Stimulated activated memory B cell treated with anti-CD40 and anti-IgM and Interleukin-4, amounts not matched to agents 10 μg/mL and 1 μg/mL and 100 μg/mL, for 72 hours (primary cell): Measurements from ENCODE around the gene DMXL2.
"Not testable (repeated sequence)": the region's sequence is repeated elsewhere in the genome, so short reads cannot be mapped to it uniquely, and the experiment has no call there.

Experiments used
- ATAC-seq: fragments of 150-1000 bp; cut with Tn5 transposase; 2 replicates; pipeline ENCODE4 v1.10.0; 2021
- H3K27ac Mint-ChIP-seq: one replicate; pipeline ENCODE4 v1.8.0; 2022; ENCODE audit warnings: mild to moderate bottlenecking, mixed read lengths
- H3K27me3 Mint-ChIP-seq: one replicate; pipeline ENCODE4 v1.8.0; 2022; ENCODE audit warnings: mixed read lengths
- H3K36me3 Mint-ChIP-seq: one replicate; pipeline ENCODE4 v1.8.0; 2022; ENCODE audit warnings: mixed read lengths
- H3K4me1 Mint-ChIP-seq: one replicate; pipeline ENCODE4 v1.8.0; 2022; ENCODE audit warnings: mixed read lengths
- H3K4me3 Mint-ChIP-seq: one replicate; pipeline ENCODE4 v1.8.0; 2022; ENCODE audit warnings: mild to moderate bottlenecking, moderate library complexity, mixed read lengths
- H3K9me3 Mint-ChIP-seq: one replicate; pipeline ENCODE4 v1.8.0; 2022; ENCODE audit warnings: mixed read lengths

DMXL2 gene

DNA sequence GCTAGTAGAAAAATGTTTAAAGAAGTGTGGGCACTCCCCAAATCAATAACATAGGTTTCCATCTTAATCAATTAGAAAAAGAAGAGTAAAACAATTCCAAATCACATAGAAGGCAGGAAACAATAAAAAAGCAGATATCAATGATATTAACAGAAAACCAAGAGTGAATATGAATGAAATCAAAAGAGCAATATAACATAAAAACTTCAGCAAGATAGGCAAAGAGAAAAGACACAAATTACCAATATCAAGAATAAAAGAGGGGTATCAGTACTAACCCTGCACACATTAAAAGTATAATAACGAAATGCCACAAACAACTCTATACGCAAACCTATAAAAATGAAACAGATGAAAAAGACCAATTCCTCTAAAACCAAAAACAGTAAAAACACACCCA, 19.6 kb downstream of the DMXL2 start:
- no peak overlapping the region for H3K4me3 Mint-ChIP-seq
- H3K27ac Mint-ChIP-seq: no peak overlapping the region

DNA sequence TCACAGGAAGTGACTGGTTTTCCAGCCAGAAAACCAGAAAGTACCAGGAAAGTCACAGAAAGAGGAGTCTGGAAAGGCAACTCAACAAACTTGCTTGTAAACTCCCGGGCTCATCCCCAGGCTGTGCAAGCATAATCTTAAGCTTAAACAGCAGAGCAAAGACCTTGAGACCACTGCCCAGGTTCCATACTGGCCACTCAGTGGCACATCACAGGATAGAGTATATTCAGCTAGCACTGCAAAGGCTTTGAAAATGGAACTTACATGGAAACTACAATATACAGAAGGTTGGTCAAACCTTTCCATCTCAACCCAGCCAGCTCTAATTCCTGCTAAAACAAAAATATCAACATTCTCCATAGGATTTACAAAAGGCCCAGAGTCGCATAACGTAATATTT, 20.1 kb downstream of the DMXL2 start:
- no peak for ATAC-seq
- no peak overlapping the region for H3K27ac Mint-ChIP-seq
- H3K4me3 Mint-ChIP-seq: no peak overlapping the region
- no peaks in the 10 kb centered on the region for H3K9me3 Mint-ChIP-seq
- peaks cover 23% of the 10 kb centered on the region for H3K27me3 Mint-ChIP-seq
- H3K36me3 Mint-ChIP-seq: no peaks in the 10 kb centered on the region
- peaks cover 9% of the 10 kb centered on the region for H3K4me1 Mint-ChIP-seq

More for the DNA sequence above, 19.6 kb downstream of the DMXL2 start:
- Mint-ChIP-seq H3K27me3 (peaks cover 23% of the 10 kb centered on the region), H3K9me3 (no peaks in the 10 kb centered on the region), H3K4me1 (peaks cover 9% of the 10 kb centered on the region), H3K36me3 (no peaks in the 10 kb centered on the region)
- ATAC-seq: no peak

DNA sequence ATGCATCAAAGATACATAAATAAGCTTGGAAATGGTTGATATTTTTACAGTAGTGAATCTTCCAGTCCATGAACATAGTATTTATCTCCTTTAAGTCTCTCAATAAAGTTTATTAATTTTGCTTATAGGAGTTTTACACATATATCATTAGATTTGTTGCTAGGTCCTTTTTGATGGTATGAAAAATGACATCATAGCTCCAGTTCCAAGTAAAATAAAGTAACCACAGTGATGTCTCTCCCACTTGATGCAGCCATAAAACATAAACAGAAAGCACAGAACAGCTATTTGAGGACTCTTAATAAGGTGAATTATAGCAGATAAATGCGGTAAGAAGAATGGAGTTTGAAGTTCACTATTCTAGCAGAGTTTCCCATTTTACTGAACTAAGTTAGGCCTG, 20.8 kb downstream of the DMXL2 start:
- Mint-ChIP-seq H3K27ac (no peak overlapping the region), H3K9me3 (no peaks in the 10 kb centered on the region), H3K36me3 (no peaks in the 10 kb centered on the region), H3K4me1 (peaks cover 9% of the 10 kb centered on the region), H3K4me3 (no peak overlapping the region), H3K27me3 (peaks cover 23% of the 10 kb centered on the region)
- no peak for ATAC-seq

DNA sequence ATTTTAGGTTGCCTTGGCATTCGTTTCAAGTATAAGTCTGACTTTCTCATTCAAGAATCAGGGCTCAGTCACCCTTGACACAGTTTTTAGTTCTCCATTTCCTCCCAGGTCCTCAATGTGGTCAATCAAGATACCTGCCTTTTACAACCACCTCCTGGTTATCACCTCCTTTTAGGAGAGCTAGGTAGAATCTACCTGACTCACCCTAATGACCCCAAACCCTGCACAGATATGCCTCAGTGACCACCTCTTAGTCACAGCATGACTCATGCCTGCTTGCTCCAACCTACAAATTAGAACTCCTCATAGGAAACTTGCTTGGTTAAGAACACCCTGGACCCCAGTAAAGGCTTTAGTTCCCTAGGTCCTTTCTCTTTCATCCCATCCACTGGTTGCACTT, 22.5 kb downstream of the DMXL2 start:
- peaks cover 23% of the 10 kb centered on the region for H3K27me3 Mint-ChIP-seq
- no peaks in the 10 kb centered on the region for H3K36me3 Mint-ChIP-seq
- H3K27ac Mint-ChIP-seq: no peak overlapping the region
- ATAC-seq: peak; percentile 55
- no peak overlapping the region for H3K4me3 Mint-ChIP-seq
- peaks cover 9% of the 10 kb centered on the region for H3K4me1 Mint-ChIP-seq
- no peaks in the 10 kb centered on the region for H3K9me3 Mint-ChIP-seq

DNA sequence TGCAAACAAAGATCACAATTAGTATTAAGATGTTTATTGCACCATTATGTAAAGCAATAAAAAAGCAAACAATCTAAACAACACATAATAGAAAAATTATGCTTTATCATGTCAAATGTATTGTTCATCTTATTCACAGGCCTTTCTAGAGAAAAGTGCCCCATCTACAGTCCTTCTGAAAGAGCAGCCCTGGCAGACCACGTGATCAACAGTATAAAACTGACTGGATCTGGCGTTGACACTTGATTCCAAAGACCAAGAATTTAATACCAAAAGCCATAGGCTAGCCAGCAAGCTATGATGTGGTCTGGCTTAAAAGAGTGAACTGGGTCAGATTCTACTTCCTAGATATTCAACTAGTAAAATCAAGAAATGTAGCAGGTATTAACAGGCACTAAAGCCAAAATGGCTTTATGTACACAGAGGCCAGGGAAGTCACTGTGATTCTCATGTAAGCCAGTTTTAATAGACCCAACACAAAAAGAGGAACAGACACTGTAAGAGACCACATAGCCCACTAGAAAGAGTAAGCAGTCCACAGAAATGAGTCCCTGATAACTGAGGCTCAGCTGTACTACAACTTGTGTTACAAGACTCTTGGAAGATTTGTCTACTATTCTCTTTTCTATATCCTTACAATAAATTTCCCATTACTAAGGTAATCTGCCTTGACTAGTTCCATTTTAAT, 32.5 kb downstream of the DMXL2 start:
- peaks cover 7% of the 10 kb centered on the region for H3K9me3 Mint-ChIP-seq
- peaks cover 16% of the 10 kb centered on the region for H3K27me3 Mint-ChIP-seq
- H3K27ac Mint-ChIP-seq: no peak overlapping the region
- no peak for ATAC-seq
- peaks cover 6% of the 10 kb centered on the region for H3K36me3 Mint-ChIP-seq
- no peaks in the 10 kb centered on the region for H3K4me1 Mint-ChIP-seq
- H3K4me3 Mint-ChIP-seq: no peak overlapping the region

DNA sequence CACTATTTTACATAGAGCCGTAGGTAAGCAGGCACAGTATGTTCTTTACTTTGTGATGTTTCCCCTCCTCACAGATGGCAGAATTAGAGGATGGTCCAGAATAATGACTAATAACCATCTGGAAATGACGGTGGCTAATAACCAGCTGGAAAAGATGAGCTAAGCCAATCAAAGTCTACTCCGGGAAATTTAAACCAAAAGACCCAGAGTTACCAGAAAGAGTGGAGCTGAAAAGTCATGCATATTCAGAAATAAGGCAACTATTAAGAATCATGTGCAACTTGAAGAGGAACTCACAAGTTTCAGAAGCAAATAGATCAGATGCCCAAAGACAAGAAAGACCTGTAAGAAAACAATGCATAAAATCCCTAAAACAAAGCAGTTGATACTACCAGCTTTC, 33.6 kb downstream of the DMXL2 start:
- Mint-ChIP-seq H3K9me3 (peaks cover 7% of the 10 kb centered on the region), H3K36me3 (peaks cover 6% of the 10 kb centered on the region), H3K27me3 (peaks cover 15% of the 10 kb centered on the region), H3K4me3 (no peak overlapping the region), H3K4me1 (no peaks in the 10 kb centered on the region), H3K27ac (no peak overlapping the region)
- ATAC-seq: no peak

DNA sequence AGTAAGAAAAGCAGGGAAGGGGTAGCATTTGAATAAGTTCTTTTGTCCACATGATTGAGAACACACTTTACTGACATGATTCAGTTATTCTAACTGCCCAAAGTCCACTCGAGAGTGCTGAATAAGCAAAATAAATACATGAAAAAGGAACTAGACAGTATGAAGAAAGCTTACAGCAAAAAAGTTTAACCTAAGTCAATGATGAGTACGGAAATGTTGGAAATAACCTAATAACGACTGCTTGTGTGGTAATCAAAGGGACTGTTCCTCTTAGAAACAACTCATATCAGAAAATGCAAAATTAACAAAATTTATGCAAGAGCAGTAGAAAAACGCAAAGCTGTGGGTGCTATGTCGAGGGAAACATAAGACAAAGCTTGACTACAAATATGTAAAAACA, 36.6 kb downstream of the DMXL2 start:
- Mint-ChIP-seq H3K4me1 (no peaks in the 10 kb centered on the region), H3K4me3 (no peak overlapping the region), H3K27ac (no peak overlapping the region), H3K36me3 (no peaks in the 10 kb centered on the region), H3K9me3 (peaks cover 4% of the 10 kb centered on the region), H3K27me3 (no peaks in the 10 kb centered on the region)
- ATAC-seq: no peak

DNA sequence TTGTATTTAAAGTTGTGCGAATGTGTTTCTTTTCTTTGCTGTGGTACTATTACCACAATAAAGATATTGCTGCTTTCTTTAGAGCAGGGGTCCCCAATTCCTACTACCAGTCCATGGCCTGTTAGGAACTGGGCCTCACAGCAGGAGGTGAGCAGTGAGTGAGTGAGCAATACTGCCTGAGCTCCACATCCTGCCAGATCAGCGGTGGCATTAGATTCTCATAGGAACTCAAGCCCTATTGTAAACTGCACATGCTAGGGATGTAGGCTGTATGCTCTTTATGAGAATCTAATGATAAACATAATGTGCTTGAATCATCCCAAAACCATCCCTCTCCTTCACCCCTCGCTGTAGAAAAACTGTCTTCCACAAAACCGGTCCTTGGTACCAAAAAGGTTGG, 41.6 kb downstream of the DMXL2 start:
- no peaks in the 10 kb centered on the region for H3K4me1 Mint-ChIP-seq

DNA sequence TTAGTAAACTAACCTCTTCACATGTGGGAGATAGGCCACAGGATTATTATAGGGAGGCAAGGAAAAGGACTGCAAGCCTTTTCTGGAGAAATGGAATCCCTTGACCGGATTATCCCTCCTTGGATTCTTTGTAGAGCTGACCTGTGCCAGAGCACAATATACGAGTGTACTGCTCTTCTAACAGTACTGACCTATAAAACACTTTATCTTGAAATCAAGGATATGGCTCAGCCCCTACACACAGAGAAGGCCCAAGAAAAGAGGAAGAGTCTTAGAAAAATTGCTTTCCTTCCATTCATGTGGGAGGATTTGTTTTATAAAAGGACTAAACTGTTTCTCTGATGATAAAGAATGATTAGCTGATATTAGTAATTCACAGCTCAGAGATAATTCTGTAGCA, 42.2 kb downstream of the DMXL2 start:
- Mint-ChIP-seq H3K36me3 (no peaks in the 10 kb centered on the region), H3K9me3 (no peaks in the 10 kb centered on the region), H3K4me3 (no peak overlapping the region), H3K4me1 (no peaks in the 10 kb centered on the region), H3K27me3 (no peaks in the 10 kb centered on the region), H3K27ac (no peak overlapping the region)
- ATAC-seq: no peak

More for the DNA sequence above, 41.6 kb downstream of the DMXL2 start:
- no peaks in the 10 kb centered on the region for H3K9me3 Mint-ChIP-seq
- H3K27ac Mint-ChIP-seq: no peak overlapping the region
- H3K27me3 Mint-ChIP-seq: no peaks in the 10 kb centered on the region
- no peak overlapping the region for H3K4me3 Mint-ChIP-seq
- no peaks in the 10 kb centered on the region for H3K36me3 Mint-ChIP-seq
- no peak for ATAC-seq

DNA sequence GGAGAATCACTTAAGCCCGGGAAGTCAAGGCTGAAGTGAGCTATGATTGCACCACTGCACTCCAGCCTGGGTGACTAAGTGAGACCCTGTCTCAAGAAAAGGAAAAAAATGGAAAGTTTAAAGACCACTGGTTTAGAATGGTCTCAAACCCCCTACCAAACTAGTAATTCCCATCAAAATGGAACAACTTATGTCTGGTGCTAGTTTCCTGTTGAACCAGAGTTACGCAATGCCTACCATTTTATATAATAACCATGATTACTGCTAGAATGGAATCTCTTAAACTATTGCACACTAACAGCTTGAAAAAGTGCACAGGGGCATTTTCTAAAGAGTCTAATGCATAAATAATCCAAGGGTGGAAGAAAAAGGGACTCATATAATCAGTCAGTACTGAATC, 43.6 kb downstream of the DMXL2 start:
- no peaks in the 10 kb centered on the region for H3K9me3 Mint-ChIP-seq
- H3K36me3 Mint-ChIP-seq: no peaks in the 10 kb centered on the region
- no peak overlapping the region for H3K27ac Mint-ChIP-seq
- H3K4me1 Mint-ChIP-seq: no peaks in the 10 kb centered on the region
- no peak for ATAC-seq
- H3K4me3 Mint-ChIP-seq: no peak overlapping the region
- H3K27me3 Mint-ChIP-seq: no peaks in the 10 kb centered on the region

DNA sequence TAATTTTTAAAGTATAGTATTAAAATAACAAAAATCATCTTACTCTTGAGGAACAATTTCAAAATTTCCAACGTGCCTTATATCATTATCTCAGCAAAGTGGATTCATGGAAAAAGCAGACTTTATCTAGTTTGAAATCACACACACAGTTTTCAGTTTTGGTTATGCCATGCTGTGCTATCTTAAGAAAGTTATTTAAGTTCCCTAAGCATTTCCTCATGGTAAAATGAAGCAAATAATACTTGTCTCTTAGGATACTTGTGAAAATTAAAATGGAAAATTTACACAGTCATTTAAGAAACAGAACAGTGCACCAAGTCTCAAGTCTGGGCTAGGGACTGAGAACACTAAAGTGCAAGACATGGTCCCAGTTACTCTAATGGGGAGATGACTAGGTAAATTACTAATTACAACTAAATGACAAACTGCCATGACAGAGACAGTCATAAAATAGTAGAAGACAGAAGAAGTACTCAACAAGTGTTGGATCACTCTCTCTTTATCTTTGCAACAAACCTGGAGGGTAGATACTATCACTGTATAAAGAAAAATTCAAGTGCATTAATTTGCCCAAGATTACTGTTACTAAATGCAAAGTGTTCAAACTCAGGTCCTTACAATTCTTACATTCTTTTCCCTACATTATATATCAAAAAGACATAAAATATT, 44.8 kb downstream of the DMXL2 start:
- no peak for ATAC-seq
- H3K27me3 Mint-ChIP-seq: no peaks in the 10 kb centered on the region

DNA sequence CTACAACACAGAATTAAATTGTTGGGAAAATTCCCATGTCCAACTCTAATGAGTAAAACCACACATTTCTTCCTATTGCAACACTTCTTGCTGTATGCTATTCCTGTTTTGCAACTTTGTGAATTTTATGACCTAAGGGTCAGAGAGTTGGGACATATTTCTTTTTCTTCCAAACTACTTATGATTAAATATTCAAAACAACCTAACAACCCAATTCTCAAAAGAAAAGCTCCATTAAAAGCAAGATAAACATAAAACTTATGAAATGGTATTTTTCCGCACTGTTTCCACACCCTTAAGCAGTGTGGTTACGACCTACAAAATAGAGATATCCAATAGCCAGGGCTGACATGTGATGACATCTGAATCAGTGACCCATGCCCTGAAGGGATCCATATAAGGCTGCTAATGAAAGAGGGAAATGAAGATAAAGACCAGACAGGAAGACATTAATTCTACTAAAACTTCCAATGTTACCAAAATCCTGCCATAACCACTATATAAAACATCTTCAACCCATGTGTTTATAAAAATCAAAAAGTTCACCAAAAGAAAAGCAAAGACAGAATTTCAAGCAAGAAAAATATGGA, 45.6 kb downstream of the DMXL2 start:
- no peaks in the 10 kb centered on the region for H3K9me3 Mint-ChIP-seq
- no peak for ATAC-seq
- no peaks in the 10 kb centered on the region for H3K4me1 Mint-ChIP-seq
- no peak overlapping the region for H3K27ac Mint-ChIP-seq
- no peak overlapping the region for H3K4me3 Mint-ChIP-seq
- H3K27me3 Mint-ChIP-seq: no peaks in the 10 kb centered on the region
- H3K36me3 Mint-ChIP-seq: no peaks in the 10 kb centered on the region

More for the DNA sequence above, 44.8 kb downstream of the DMXL2 start:
- Mint-ChIP-seq H3K9me3 (no peaks in the 10 kb centered on the region), H3K4me3 (no peak overlapping the region), H3K36me3 (no peaks in the 10 kb centered on the region), H3K4me1 (no peaks in the 10 kb centered on the region), H3K27ac (no peak overlapping the region)

DNA sequence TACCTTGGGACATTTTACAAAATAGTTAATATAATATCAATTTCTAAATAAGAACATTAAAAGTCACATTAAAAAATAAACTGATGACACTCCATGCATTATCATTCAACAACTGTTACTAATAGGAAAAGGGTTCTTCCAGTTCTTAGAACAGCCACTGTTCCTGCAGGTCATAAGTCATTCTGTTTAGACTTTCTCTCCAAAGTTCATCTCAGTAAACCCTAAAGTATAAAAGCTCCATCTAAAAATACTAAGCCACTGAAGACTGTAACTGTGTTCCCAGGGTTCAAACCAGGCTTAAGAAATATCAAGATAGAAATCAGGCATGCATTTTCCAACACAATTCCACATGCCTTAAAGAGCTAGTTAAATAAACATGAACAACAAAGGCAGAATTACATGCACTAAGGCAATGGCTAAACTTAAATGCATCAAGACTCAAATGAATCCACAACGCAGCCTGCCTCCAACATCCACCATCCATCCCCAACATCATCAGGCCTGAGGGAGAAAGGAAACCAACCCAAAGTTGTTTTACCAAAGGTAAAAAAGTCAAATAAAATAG, 46.2 kb downstream of the DMXL2 start:
- Mint-ChIP-seq H3K27ac (no peak overlapping the region), H3K4me3 (no peak overlapping the region), H3K36me3 (peaks cover 5% of the 10 kb centered on the region), H3K4me1 (no peaks in the 10 kb centered on the region), H3K27me3 (no peaks in the 10 kb centered on the region), H3K9me3 (no peaks in the 10 kb centered on the region)
- no peak for ATAC-seq

DNA sequence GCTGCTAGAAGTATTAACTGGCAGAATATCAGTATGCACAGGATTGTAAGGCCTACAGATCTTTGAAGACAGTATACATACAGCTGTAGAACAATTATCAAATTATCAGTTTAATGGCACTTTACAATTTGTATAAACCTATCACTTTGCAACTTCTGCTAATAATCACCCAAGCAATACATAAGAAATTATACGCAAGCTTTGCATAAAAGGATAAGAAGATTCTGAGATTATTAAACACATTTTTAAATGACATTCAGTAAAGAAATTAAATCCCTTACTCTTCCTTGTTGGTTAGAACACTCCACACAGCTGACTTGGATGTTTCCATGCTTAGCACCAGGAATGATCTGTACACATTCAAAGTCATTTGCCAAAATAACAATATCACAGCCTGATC, 46.8 kb downstream of the DMXL2 start:
- Mint-ChIP-seq H3K9me3 (peaks cover 2% of the 10 kb centered on the region), H3K4me1 (no peaks in the 10 kb centered on the region), H3K36me3 (peaks cover 11% of the 10 kb centered on the region), H3K27me3 (no peaks in the 10 kb centered on the region), H3K4me3 (no peak overlapping the region), H3K27ac (no peak overlapping the region)
- ATAC-seq: no peak

DNA sequence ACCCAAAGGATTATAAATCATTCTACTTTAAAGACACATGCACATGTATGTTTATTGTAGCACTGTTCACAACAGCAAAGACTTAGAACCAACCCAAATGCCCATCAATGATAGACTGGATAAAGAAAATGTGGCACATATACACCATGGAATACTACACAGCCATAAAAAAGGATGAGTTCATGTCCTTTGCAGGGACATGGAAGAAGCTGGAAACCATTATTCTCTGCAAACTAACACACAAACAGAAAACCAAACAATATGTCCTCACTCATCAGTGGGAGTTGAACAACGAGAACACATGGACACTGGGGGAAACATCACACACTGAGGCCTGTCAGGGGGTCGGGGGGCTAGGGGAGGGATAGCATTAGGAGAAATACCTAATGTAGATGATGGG, 49.2 kb downstream of the DMXL2 start:
- H3K4me1 Mint-ChIP-seq, H3K9me3 Mint-ChIP-seq, ATAC-seq, H3K27ac Mint-ChIP-seq, H3K27me3 Mint-ChIP-seq, H3K4me3 Mint-ChIP-seq: not testable (repeated sequence)
- H3K36me3 Mint-ChIP-seq: peaks cover 18% of the 10 kb centered on the region
